Progenitor cell of endocrine pancreas (in vitro differentiated cells): ENCODE results near the gene TRPM3. TPM values are rescaled to one million over a fixed set of nuclear protein-coding genes. Genes with fewer than 3 reads are reported as not detected.

Source experiments
- DNase-seq: peaks from one replicate; pipeline ENCODE4 v3.0.0; 2021; ENCODE audit warnings: low spot score; ENCODE audit not compliant: unreplicated experiment
- H3K27ac Mint-ChIP-seq: 2 replicates; pipeline ENCODE4 v1.8.0; 2021; ENCODE audit warnings: mild to moderate bottlenecking, moderate library complexity, mixed read lengths
- H3K27me3 Mint-ChIP-seq: 2 replicates; pipeline ENCODE4 v1.8.0; 2021; ENCODE audit warnings: mixed read lengths
- H3K36me3 Mint-ChIP-seq: 2 replicates; pipeline ENCODE4 v1.8.0; 2022; ENCODE audit warnings: mixed read lengths; ENCODE audit not compliant: insufficient read depth
- H3K4me1 Mint-ChIP-seq: 2 replicates; pipeline ENCODE4 v1.8.0; 2021; ENCODE audit warnings: low read depth, mixed read lengths
- H3K4me3 Mint-ChIP-seq: 2 replicates; pipeline ENCODE4 v1.8.0; 2021; ENCODE audit warnings: low read depth, mild to moderate bottlenecking, moderate library complexity, mixed read lengths
- H3K9me3 Mint-ChIP-seq: 2 replicates; pipeline ENCODE4 v1.8.0; 2021; ENCODE audit warnings: low read depth, mixed read lengths
- CTCF ChIP-seq: fragments of 200-600 bp; sonication (generic); IDR thresholded peaks from one replicate; pipeline ENCODE4 v1.5.0; 2021; ENCODE audit warnings: antibody characterized with exemption, mild to moderate bottlenecking; ENCODE audit not compliant: unreplicated experiment
- total RNA-seq: library from RNA; stranded (reverse); gene quantifications from 2 replicates; pipeline ENCODE4 v1.2.1, GENCODE V29; 2021

The TRPM3 gene
- total RNA-seq, 1 donor from 2014 or later = 1.6 TPM

DNA sequence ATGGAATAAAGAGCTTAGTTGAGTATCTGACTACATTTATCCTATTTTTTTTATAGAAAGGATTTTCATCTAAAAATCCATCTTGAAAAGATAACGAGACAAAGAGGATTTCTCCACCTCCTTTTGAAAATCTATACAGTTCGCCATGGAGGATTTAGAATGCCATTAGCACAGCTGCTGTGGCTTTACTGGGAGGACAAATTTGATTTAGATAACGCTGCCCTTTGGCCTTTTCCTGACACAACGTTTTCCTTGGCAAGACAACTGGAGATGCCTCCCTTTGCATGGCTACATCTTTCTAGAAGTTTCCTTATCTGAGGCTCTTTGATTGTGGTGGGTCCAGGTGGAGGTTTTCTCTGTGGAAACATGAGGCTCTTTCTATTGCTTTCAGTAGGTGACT is 560.3 kb downstream of the TRPM3 start:
- H3K27ac Mint-ChIP-seq = no peak overlapping the region
- no peaks in the 10 kb centered on the region for H3K9me3 Mint-ChIP-seq
- peaks cover 9% of the 10 kb centered on the region for H3K4me1 Mint-ChIP-seq
- no peaks in the 10 kb centered on the region for H3K36me3 Mint-ChIP-seq
- no peak for DNase-seq
- peaks cover 4% of the 10 kb centered on the region for H3K27me3 Mint-ChIP-seq
- no peak overlapping the region for H3K4me3 Mint-ChIP-seq
- no peak for TF ChIP-seq CTCF

GRCh38 chr9:70559102-70559501 is 562.3 kb downstream of the TRPM3 start:
- H3K27ac Mint-ChIP-seq = no peak overlapping the region
- no peaks in the 10 kb centered on the region for H3K36me3 Mint-ChIP-seq
- H3K27me3 Mint-ChIP-seq = no peaks in the 10 kb centered on the region
- DNase-seq = no peak
- TF ChIP-seq CTCF = no peak
- no peak overlapping the region for H3K4me3 Mint-ChIP-seq
- H3K9me3 Mint-ChIP-seq = no peaks in the 10 kb centered on the region
- peaks cover 13% of the 10 kb centered on the region for H3K4me1 Mint-ChIP-seq

DNA sequence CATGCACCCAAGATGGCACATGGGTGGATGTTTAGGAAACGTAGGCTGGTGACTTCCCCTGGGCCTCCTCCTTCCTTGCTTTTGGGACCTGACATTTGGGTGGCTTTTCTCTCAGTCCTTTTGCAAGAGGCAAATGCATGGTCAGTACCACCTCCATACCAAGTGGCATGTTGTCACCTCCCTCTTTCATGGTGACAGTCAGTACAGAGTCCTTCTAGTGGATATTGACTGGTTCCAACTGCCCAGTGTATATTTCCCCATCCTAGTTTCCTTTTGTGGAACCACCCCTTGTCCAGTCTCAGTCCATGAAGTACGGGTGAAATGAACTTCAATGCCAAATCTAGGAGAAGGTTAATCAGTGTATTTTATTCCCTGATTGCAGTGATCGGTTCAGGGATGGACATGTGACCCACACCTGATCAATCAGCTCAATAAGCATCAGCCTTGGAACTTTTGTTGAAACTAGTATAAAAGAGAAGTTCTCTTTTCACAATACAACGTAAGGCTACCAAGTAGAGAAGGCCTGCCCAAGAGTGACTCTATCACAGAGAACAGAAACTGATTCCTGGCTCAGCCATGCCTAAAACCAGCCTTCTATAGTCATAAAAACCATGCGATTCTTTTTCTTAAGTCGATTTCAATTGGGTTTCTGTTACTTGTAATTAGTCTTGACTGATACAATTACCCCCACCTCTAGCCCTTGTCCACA is 563.6 kb downstream of the TRPM3 start:
- no peak for TF ChIP-seq CTCF
- Mint-ChIP-seq H3K4me3 (no peak overlapping the region), H3K27ac (no peak overlapping the region), H3K27me3 (no peaks in the 10 kb centered on the region), H3K9me3 (no peaks in the 10 kb centered on the region), H3K4me1 (peaks cover 16% of the 10 kb centered on the region), H3K36me3 (no peaks in the 10 kb centered on the region)
- no peak for DNase-seq

GRCh38 chr9:70556771-70557170 is 564.6 kb downstream of the TRPM3 start:
- H3K27me3 Mint-ChIP-seq = no peaks in the 10 kb centered on the region
- no peak overlapping the region for H3K4me3 Mint-ChIP-seq
- no peaks in the 10 kb centered on the region for H3K36me3 Mint-ChIP-seq
- H3K4me1 Mint-ChIP-seq = peaks cover 16% of the 10 kb centered on the region
- TF ChIP-seq CTCF = no peak
- DNase-seq = no peak
- no peaks in the 10 kb centered on the region for H3K9me3 Mint-ChIP-seq
- H3K27ac Mint-ChIP-seq = no peak overlapping the region

GRCh38 chr9:70554881-70555280 is 566.5 kb downstream of the TRPM3 start:
- TF ChIP-seq CTCF = no peak
- Mint-ChIP-seq H3K27me3 (no peaks in the 10 kb centered on the region), H3K36me3 (no peaks in the 10 kb centered on the region), H3K27ac (no peak overlapping the region), H3K4me3 (no peak overlapping the region), H3K9me3 (no peaks in the 10 kb centered on the region), H3K4me1 (peaks cover 14% of the 10 kb centered on the region)
- DNase-seq = no peak
